Smooth muscle cell of the pulmonary artery (primary cell): ENCODE measurements around the gene VEGFD. TPM values are rescaled to one million over a fixed set of nuclear protein-coding genes. Genes with fewer than 3 reads are reported as not detected.

Source experiments
- total RNA-seq: library from RNA; depleted of rRNA; stranded (reverse); fragments of >200 nt; gene quantifications from 2 replicates; pipeline ENCODE4 v1.2.3, GENCODE V29; 2014

Gene VEGFD
- total RNA-seq, result 0.26 TPM in 1 of 2 replicates, not detected in the other

DNA sequence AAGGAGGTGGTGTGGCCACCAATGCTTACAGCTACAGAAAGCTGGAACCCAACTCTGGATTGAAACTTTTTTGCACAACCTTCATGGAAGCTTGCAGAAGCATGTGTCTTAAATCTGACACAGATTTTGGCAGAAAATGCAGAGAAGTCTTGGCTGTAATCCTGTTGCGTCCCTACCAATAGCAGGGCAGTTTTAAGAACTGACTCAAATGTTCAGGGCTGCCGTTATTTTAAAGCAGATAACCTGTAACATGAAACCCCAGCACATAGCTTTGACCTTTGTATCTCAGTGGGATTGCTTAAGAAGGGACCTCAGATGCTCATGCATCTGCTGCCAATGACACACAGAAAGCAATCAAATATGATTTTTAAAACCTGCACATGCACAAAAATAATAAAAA is at the start of gene VEGFD:
Gene VEGFD (minus strand): TSS at position 110 of the 400 bp plus-strand sequence. CDS start 467 bp downstream, outside the sequence.

GRCh38 chrX:15335135-15336022 is 48.8 kb downstream of the VEGFD start, which contains the start of gene PIGA:
PIGA (minus strand) TSS chrX:15335523; CDS start chrX:15331930, 3,593 bp downstream.

DNA sequence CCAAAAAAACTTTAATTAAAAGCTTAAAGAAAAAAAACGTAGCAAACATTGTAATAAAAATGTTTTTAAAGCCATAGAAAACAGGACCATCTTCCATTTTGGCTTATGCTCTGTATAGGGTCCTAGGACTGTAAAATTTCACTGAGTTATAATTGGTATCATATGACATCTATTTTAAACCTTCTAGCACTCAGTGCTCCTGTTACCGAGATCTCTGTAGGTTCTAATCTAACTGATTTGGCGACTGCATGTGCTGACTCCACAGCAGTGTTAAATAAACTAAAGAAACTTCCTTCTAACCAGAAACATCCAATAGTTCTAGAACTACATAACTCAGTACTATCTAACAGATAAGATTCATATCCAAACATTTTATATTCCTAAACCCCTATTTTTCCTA is 68.7 kb downstream of the VEGFD start, which contains the start of gene ASB11:
Gene ASB11 (minus strand): TSS at position 132 of the 400 bp plus-strand sequence. CDS start 35 bp downstream, at position 97.

Other genes starting within 250 kb of the VEGFD start
- 0.26 and 0.36 TPM in 2 replicates for gene ASB9, start 114.3 kb downstream of the VEGFD start, total RNA-seq
- not detected in 2 replicates for gene ASB11, start 68.8 kb downstream of the VEGFD start, total RNA-seq
- gene PIGA, start 48.9 kb downstream of the VEGFD start, total RNA-seq, result 9.2 and 12.3 TPM in 2 replicates
- 14.0 and 14.1 TPM in 2 replicates for gene PIR, start 108.9 kb upstream of the VEGFD start, total RNA-seq
- gene BMX, start 116.4 kb upstream of the VEGFD start, total RNA-seq, result 0.33 and 0.76 TPM in 2 replicates
- gene ACE2, start 216.5 kb upstream of the VEGFD start, total RNA-seq, result 0.20 and 0.23 TPM in 2 replicates